Hematopoietic multipotent progenitor cell treated with erythropoietin and hydrocortisone succinate and interleukin-3 and kit ligand, for 8 days (in vitro differentiated cells): ENCODE data around the gene LIMK1.
A peak's percentile ranks its signal among the peaks of the same experiment; 100 is the strongest.
"Not testable (repeated sequence)": the region's sequence is repeated elsewhere in the genome, so short reads cannot be mapped to it uniquely, and the experiment has no call there.

Experiments
- DNase-seq: peaks from one replicate; pipeline ENCODE4 v3.0.0-alpha.2; 2015

The LIMK1 gene

GRCh38 chr7:74083117-74083876 lies at the start of gene LIMK1:
LIMK1 (plus strand) TSS chr7:74083804; CDS start chr7:74083991, 187 bp downstream.
- peak; percentile 71 for DNase-seq

- no peak for DNase-seq
These were observed 46.0 kb upstream of the LIMK1 start for GRCh38 chr7:74037609-74038008.

GRCh38 chr7:74038194-74038961 lies 45.2 kb upstream of the LIMK1 start:
- DNase-seq = no peak

DNA sequence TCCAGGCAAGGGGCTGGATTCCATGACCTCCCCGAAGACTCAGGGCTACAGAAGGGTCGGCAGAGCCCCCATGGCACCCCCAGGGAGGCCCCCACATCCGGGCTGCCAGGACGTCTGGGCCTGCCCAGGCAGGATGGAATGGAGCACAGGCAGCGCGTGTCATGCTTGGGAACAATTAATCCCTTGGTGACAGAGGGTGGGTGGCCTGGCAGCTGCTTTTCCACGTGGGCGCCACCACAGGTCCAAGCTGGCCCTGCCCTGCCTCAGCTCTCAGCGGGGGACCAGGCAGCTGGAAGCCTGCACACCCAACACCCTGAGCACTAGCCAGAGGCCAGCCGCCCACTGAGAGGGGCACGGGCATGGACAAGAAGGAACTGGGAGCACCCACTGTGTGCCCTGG lies 44.3 kb upstream of the LIMK1 start:
- DNase-seq = no peak

DNA sequence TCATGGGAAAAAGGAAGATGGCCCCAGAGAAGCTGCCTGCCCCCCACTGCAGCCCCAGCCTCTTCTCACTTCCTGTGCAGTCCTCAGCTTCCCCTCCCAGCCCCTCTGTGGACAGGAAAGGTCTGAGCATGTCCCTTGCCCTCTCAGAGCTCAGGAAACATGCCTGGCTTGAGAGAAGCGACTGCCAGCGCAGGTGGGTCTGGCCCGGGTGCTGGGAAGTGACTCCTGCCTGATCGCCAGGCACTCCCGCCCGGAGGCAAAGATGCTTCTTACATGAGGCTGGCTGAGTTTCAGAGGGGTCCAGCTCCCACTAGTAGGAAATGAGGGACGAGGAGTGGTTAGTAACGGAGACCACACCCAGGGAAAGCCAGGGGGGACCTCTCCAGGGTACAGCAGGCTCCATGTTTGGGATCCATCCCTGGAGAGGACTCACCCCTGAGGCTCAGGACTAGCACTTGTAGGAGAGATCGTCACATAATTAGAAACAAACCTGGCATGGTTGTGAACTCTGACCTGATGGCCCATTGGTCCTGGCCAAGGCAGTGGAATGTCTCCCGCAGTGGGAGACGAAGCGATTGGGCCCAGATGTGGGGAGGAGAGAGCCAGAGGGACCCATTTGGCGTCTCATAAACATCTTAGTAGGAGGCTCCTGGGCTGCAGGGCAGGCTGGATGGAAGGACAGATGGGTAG lies 43.4 kb upstream of the LIMK1 start:
- DNase-seq = no peak

DNA sequence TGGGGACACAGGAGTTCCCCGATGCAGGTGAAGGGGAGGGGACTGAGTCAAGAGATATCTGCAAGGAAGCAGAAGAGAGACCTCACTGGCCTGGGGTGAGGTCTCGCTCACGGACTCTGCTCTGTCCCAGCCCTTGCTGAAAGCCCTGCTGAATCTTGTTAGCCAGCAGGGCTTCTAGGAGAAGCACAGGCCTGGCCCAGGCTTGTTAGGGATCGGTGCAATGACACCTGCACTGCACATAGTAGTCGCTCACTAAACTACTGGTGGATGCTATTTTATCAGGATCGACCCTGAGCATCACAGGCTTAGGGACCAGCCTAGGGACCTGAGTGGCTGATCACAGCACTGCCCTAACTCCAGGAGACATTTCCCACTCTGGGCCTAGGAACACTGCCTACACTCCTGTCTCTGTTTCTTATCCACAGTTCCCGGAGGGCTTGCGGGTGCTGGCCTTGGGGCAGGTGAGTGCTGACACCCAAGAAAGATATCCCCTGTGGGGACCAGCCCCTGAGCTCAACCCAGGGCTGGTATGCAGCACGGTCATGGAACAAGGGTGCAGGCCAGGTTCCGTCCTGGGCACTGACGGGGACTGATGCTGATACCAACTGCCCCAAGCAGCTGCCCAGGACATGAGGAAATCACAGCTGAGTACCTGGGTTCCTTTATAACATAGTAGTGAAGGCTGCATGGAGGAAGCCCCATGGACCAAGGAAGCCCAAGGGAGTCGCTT lies 42.6 kb upstream of the LIMK1 start:
- no peak for DNase-seq

DNA sequence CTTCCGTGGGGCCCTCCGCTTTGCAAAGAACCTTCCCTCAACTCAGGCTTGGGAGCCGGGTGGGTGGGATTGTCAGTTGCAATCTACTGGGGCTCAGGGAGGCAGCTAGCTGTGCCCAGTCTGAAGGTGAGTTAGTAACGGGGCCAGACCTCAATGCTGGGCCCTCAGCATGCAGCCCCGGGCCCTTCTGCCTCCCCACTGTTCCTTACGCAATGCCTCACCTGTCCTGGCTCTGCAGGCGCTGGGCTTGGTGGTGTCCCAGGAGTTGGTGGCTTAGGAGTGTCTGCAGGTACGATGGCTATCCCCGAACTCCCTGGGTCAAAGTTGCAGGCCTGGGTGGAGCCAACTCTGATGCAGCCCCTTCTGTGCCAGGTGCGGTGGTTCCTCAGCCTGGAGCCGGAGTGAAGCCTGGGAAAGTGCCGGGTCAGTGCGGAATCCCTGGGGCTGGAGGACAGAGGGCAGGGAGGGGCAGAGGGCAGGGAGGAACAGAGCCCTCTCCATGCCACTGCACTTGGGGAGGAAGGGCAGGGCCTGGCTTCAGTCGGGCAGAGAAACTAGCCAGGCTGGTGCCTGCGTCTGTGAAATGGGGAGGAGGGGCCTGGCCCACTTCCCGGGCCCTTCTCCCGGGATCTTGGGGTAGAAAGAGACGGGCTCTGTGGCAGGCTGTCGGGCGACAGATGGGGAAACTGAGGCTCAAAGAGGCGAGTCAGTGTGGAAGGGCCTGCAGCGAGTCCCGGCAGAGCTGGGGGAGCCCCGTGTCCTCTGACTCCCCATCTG lies 40.7 kb upstream of the LIMK1 start:
- DNase-seq = no peak

- DNase-seq = no peak
These were observed 40.1 kb upstream of the LIMK1 start for GRCh38 chr7:74043523-74043951.

DNA sequence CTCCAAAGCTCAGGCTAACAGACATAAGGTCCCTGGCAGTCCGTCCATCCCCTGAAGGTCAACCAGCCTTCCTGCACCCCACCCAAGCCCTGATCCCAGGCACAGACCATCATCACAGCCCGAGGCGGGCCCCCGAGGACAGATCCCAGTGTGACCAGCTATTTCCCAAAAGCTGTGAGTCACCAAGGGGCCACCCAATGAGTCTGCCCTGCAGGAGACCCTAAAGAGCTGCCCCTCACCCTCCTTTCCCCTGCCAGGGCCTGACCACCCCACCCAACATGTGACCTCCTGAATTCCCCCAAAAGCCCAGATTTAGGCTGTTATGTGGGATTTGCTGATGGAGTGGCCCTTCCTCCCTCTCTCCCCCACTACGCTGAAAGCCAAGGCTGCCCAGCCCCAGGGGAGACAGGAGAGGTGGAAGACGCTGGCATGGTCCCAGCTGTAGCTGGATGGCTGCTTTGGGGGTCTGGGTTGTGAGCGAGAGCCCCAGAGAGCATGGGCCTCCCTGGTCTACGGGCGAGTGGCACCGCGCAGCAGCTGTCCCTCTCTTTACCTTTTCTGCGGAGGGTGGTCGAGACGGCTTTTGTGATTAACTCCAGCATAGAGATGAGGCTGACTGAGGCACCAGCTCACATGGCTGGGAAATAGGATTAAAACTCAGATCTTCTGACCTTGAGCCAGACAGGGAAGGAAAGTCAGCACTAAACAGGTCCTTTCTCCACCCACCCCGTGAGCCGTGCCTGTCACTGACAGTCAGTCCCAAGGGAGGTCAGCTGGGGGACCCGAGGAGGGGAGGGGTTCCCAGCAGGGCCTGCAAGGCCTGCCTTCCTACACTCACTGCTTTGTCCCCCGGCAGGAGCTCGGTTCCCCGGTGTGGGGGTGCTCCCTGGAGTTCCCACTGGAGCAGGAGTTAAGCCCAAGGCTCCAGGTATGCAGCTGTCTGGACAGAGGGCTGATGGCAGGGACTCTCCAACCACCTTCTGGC lies 38.9 kb upstream of the LIMK1 start:
- no peak for DNase-seq

- not testable (repeated sequence) for DNase-seq
These were observed 37.0 kb upstream of the LIMK1 start for GRCh38 chr7:74046581-74046980.

GRCh38 chr7:74047804-74048380 lies 35.7 kb upstream of the LIMK1 start:
- DNase-seq = no peak

- no peak for DNase-seq
These were observed 34.5 kb upstream of the LIMK1 start for GRCh38 chr7:74048999-74049599.

DNA sequence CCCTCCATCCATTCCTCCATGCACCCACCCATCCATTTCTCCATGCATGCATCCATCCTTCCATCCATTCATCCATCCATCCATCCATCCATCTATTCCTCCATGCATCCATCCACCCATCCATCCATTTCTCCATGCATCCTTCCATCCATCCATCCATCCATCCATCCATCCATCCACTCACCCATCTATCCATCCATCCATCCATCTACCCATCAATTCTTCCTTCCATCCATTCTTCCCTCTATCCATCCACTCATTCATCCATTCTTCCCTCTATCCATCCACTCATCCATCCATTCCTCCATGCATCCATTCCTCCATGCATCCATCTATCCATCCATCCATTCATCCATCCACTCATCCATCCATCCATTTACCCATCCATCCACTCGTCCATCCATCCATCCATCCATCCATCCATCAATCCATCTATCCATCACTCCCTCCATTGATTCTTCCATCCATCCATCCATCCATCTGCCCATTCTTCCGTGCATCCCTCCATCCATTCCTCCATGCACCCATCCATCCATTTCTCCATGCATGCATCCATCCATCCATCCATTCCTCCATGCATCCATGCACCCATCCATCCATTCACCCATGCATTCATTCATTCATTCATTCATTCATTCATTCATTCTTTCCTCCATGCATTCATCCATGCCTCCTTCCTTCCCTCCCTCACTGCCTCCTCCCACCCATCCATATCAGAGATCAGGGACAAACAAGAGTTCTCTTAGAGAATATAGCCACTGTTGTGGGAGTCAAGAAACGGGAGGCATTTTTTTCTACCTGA lies 33.4 kb upstream of the LIMK1 start:
- no peak for DNase-seq

GRCh38 chr7:74051193-74051592 lies 32.4 kb upstream of the LIMK1 start:
- no peak for DNase-seq

GRCh38 chr7:74051629-74052410 lies 31.8 kb upstream of the LIMK1 start:
- peak; percentile 49 for DNase-seq

DNA sequence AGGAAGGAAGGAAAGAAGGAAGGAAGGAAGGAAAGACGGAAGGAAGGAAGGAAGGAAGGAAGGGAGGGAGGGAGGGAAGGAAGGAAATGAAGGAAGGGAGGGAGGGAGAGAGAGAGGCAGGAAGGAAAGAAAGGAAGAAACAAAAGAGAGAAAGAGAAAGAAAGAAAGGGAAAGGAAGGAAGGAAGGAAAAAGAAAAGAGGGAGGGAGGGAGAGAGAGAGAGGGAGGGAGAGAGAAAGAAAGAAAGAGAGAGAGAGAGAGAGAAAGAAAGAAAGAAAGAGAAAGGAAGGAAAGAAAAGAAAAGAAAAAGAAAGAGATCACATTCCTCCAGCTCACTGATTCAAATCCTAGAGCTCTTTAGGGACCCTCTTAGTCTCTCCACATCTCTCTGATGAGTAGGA lies 31.0 kb upstream of the LIMK1 start:
- no peak for DNase-seq

GRCh38 chr7:74053589-74054186 lies 29.9 kb upstream of the LIMK1 start:
- DNase-seq = no peak
